GM18517 (cell line): ENCODE data around the gene AMT.
A peak's percentile ranks its signal among the peaks of the same experiment; 100 is the strongest.
"Not testable (repeated sequence)": the region's sequence is repeated elsewhere in the genome, so short reads cannot be mapped to it uniquely, and the experiment has no call there.

ENCODE experiments used
- ATAC-seq: cut with Tn5 transposase; IDR thresholded peaks from one replicate; pipeline ENCODE4 v1.9.1; 2021; ENCODE audit warnings: mild to moderate bottlenecking, moderate library complexity; ENCODE audit not compliant: unreplicated experiment

The AMT gene

DNA sequence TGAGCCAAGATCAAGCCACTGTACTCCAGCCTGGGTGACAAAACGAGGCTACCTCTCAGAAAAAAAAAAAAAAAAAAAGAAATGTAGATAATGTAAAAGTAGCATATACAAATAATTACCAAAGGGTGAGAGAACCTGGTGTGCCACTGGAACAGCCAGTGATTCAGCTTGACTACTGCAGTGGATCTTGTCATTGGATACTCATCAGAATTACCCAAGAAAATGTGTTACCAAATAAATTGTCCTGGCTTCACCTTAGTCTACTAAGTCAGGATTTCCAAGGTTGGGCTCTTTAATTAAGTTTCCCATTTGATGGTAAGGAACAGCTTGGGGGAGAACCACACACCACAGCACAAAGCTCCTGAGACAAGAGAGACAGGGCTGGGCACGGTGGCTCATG, 5.3 kb upstream of the AMT start:
- no peak for ATAC-seq

DNA sequence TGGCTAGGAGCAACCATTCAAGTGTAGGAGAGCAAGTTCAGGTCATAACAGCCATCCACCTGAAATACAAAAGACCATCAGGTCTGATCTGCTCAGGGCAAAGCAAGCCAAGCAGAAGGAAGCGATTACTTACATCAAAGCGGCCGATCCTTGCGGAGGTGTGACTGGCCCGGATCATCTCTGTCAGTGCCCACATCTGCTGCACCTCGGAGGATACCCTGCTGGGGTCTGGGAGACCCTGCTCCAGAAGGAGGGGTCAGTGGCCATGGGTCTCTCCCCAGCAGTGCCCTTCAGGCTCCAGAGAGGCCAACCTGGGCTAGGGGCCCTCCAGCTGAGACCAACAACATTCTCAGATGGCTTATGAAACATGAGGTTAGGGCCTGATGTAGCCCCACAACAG, 2.5 kb upstream of the AMT start:
- no peak for ATAC-seq

DNA sequence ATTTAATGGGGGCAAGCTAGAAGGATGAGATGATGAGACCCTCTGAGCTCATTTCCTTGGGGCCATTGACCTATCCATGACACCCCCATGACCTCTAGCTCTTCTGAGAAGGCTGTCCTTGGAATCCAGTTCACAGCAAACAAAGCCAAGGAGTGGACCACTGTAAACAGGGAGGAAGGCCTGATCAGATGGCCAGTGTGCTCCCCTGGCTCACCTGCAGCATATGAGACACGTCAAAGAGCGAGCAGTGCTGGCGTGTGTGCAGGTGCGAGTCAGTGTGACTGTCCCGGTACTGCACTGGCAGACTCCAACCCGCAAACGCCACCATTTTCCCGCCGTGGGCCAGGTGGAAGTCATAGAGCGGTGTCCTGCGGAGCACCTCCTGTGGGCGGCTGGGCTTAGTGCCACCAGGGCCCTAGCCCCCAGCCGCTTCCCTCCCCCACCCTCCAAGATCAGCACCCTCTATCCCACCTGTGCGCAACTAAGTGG, 339 bp downstream of the AMT start:
- ATAC-seq: no peak

DNA sequence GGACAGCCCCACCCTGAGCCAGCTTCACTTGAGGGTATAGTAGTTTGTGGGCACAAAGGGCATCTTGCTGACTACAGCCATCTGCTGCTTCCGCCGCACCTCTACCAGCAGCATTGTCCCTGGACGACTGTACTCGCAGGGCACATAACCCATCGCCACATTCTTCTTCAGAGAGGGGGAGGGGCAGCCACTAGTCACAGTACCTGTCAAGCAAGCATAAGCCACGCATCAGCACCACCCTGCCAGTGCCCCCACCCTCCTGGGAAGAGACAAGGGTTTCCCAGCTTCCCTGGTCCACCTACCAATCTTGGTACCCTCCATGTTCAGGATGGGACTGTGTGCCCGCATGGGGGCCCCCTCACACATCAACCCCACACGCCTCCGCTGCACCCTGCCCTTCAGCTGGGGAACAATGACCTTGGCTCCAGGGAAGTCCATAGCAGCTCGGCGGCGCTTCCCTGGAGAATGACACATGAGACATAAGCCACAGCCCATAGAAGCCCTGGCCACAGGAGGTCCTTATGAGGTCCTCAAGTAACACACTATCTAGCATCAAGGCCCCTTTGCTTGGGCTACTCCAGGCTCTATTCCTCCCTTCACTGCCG, 4.7 kb downstream of the AMT start:
- ATAC-seq: no peak

DNA sequence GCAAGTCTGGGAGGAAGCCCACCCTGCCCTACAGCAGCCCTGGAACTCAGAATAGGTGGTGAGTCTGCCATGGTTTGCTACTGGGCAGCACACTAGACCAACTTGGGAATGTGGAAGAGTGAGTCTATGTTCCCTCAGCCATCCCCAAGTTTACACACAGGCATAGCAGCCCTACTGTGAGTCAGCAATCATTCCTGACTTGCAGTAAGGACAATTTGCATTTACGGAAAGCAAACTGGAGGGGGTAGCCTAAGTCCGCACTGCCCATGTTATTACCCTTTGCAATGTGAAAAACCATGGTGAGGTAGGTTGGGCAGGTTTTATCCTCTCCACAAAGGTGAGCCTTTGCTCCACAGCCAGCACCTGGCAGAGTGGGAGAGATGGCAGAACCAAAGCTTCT, 5.4 kb downstream of the AMT start:
- ATAC-seq: no peak

DNA sequence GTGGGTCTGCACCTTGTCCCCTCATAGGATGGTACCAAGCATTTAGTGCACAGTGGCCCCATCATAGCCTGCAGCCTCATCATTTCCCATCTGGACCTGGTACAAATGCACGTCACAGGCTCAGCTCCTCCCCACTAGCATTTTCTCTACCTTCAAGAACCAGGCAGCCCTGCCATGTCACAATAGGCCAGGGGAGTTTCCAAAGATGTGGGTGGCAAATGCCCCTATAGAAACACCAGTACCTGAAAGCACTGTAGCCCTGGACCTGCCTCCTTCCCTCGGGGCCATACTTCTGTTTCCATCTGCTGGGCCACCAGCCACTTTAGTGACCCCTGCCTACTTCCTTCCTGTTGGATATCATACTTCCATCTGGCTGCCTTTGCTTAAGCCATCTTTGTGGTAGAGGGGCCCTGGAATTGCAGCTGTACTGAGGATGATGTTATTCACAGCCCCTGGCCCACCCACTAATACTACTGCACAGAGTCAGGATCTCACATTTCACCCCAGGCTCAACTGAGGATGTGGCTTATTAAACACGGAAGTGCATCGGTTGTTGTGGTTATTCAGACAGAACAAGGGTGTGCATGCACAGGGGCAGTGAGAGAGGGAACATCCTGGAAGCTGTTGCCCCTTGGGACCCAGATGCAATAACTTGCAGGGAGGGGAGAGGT, 6.2 kb downstream of the AMT start:
- ATAC-seq: no peak

DNA sequence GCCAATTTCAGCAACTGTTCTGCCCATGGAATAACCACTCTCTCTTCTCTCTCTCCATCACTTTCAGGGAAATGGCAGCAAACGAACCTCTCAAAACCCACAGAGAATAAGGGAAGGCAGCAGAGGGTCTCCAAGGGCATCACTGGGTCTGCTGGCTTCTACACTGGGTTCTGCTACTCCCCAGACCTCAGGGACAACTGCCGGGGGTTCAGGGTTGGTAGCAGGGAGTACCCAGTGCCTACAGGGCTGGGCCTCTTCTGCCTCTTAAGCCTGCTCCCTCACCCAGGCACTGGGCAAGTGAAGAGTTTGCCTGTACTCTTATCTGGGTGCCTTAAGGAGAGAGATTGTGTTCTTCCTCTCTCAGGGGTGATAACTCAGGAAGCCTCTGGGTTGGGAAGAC, 7.5 kb downstream of the AMT start:
- no peak for ATAC-seq

DNA sequence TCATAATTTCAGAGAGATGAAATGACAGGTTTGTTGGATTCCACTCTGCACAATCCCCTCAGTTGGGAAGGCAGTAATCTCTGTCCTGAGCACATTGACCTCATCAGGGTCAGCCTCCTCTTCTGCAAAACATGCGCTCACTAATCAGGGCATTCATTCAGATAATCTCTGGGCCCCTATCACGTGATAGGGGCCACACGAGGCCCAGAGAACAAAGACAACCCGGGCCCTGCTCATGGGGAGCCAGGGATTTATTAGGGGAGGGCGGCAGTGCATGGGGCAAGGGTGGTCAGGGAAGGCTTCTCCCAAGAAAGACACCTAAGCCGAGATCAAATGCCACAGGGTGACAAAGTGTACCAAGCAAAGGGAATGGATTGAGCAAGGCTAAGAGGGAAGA, 8.9 kb downstream of the AMT start:
- ATAC-seq: no peak

DNA sequence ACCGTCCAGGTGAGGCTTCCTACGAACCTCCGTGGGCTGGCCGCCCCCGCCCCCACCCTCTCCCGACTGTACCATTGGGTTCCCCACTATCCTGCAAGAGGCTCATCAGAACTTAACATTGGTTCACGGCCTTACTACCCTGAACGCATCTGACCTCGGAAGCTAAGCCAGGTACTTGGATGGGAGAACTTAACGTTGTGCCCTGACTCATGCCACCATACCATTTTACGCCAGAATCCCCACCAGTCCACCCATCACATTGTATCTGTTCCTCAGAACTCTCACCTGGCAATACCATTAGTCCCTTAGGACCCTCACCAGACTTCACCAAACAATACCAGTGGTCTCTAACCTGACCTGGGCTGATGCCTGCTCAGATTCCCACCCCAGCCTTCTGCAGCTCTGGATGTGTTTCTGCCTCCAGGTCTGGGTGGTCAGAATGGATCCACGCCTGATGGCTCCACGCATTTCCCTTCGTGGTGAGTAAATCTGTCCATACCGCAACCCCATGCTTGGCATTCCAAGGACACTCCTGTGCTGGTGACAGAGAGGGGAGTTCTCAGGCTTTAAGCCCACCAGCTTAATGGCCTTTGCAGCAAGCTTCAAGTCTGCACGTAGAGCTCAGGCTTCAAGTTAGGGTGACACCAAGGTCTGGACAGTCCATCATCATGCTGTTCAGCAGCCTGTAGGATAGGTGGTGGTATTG, 9.5 kb downstream of the AMT start:
- ATAC-seq: no peak

DNA sequence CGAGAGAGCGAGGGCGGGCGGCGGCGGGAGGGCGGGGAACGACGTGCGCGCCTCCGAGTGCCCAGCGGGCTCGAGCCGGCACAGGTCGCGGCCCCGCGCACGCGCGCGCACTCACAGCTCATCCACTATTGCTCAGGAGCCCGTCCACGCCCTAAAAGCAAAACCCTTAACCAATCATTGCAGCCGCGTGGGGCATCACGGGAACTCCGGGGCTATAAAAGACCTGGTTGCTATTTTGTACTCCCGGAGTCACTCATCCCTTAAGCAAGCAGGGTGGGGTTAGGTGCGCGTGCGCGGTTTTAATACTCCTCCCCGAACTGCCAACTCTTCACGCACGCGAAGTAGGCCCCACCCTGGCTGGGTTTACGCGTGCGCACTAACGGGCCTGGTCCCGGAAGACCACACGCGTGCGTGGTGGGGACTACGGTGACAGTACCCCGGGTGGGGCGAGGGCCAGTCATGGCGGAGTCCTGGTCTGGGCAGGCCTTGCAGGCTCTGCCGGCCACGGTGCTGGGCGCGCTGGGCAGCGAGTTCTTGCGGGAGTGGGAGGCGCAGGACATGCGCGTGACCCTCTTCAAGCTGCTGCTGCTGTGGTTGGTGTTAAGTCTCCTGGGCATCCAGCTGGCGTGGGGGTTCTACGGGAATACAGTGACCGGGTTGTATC, 10.2 kb downstream of the AMT start, which contains the start of the genes RHOA and TCTA:
Gene RHOA, minus strand, starts transcription at position 9 of the 664 bp plus-strand sequence. CDS start 36,387 bp downstream, outside the sequence.
Gene TCTA, plus strand, starts transcription at position 456 of the 664 bp plus-strand sequence. Its CDS starts 4 bp downstream, at position 460.
- ATAC-seq: peak; percentile 84

DNA sequence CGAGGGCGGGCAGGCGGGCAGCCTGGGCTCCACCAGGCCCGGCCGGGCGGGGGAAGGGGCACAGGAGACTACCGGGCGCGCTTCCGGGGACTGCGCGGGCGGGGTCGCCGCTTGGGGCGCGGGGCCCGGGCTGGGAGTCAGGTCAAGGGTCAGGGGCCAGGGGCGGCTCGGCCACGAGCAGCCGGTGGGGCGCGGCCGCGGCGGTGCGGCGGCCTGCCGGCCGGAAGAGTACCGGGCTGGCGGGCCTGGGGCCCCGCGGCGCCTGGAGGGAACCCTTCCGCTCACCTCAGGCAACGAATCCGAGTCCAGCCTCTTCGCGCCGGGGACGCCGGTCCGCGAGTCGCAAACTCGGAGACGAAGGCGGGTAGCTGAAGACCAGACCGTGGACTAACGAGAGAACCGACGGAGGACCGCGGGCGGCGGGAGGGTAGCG, 10.7 kb downstream of the AMT start:
- ATAC-seq: peak; percentile 17

DNA sequence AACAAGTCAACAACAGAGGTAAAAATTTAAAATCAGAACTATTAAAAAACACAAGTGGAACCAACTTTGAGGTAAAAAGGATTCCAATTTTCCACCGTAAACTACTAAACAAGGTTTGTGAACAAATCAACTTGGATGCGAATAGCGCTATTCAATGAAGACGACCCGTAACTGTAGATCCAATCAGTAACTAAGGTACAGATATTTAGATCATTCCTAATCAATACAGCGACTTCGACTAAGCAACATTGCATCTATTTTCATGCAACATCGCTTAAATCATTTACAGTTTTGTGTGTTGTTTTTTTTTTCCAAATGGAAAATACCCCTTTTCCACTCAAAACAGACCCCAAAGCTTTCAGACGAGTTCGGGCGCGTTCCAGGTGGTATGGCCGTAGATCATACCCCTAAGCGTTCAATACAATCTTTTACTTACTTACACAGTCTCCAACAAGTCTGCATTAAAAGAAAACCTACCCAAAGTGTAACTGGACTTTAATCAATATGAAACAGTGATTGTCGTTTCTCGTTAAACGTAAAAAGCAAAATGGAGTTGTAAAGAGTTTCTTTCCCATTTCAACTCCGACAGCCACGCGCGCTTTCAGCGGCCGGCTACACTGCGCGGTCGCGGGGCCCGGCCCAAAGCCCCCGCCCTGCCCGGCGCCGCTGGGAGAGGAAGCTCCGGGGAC, 11.3 kb downstream of the AMT start:
- no peak for ATAC-seq

DNA sequence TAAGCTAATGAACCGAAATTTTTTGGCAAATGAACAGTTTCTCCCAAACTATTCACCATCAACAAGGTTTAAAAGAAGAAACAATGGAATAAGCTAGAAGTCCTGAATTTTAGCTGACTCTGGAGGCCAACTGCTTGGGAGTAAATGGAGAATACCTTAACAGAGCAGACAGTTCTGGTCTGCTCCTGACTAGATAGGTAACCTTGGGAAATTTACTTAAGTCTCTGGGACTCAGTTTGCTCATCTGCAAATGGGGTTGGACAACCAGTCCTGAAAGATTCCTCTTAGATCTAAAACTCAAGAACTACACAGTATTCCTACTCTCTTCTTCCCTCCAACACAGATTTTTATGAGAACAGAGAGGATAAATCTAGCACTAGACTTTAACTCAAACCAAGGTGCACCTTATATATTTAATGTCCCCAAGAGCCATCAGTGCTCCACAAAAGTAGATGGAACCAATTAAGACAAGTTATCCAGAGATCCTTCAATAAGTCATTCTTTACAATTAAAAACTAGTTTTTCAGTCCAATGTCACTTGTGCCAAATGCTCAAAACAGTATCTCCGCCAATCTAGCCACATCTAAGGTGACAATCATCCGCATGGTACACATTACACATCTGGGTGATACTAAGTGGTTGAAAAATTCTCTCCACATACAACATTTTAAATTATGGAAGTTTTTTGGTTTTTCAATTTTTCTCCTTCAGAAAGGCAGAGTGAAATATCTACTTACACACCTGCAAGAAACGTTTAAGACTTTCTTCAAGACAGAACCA, 12.0 kb downstream of the AMT start:
- no peak for ATAC-seq

DNA sequence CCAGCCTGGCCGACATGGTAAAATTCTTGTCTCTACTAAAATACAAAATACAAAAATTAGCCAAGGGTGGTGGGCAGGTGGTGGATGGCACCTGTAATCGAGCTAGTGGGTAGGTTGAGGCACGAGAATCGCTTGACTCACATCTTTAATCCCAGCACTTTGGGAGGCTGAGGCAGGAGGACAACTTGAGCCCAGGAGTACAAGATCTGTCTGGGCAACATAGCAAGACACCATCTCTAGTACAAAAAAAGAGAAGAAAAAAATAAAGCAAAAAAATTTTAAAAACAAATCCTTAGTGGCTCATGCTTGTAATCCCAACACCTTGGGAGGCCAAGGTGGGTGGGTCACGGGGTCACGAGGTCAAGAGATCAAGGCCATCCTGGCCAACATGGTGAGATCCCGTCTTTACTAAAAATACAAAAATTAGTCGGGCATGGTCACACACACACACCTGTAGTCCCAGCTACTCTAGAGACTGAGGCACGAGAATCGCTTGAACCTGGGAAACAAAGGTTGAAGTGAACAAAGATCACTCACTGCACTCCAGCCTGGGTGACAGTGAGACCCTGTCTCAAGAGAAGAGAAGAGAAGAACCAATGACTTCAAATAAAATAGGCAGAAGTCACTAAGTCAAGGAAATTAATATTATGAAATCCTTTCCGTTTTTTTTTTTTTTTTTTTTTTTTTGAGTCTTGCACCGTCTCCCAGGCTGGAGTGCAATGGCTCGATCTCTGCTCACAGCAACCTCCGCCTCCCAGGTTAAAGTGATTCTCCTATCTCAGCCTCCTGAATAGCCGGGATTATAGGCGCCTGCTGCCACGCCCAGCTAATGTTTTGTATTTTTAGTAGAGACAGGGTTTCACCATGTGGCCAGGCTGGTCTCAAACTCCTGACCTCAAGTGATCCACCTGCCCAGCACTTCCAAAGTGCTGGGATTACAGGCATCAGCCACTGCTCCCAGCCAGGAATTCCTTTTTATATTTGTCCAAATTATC, 15.4 kb downstream of the AMT start:
- no peak for ATAC-seq

DNA sequence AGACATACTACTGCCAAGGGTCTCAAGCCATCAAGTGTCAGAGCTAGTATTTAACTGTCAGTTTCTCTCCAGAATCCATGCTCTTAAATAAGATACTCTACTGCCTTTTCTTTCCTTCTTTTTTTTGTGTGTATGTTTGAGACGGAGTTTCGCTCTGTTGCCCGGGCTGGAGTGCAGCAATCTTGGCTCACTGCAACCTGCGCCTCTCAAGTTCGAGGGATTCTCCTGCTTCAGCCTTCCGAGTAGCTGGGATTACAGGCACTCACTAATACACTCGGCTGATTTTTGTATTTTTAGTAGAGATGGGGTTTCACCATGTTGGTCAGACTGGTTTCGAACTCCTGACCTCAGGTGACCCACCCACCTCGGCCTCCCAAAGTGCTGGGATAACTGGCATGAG, 16.7 kb downstream of the AMT start:
- not testable (repeated sequence) for ATAC-seq

DNA sequence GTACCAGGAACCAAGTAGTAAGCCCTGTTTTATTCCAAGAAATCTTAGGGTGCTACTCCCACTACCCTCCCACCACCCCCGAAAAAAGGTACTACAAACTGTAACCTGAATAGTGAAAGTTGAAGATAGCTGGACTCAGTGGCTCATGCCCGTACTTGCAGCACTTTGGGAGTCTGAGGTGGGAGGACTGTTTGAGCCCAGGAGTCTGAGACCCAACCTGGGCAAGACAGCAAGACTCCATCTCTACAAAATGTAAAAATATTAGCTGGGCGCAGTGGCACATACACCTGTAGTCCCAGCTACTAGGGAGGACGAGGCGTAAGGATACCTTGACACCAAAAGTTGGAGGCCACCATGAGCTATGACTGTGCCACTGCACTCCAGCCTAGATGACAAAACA, 18.4 kb downstream of the AMT start:
- no peak for ATAC-seq

DNA sequence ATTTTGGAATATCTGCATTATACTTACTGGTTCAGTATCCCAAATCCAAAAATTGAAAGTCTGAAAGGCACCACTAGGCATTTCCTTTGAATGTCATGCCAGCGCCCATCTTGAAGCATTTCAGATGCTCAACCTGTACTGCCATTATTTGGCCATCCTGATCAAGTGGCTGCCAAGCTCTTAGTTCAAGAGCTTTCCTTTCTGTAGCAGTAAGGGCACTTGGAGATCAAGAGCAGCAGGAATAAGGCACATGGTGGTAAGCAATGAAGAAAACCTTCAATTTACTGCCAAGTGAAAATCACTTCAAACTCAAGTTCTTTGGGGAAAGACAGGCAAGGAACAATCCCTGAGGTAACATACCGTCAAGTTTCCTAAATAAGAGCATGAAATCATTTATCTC, 20.5 kb downstream of the AMT start:
- ATAC-seq: no peak

DNA sequence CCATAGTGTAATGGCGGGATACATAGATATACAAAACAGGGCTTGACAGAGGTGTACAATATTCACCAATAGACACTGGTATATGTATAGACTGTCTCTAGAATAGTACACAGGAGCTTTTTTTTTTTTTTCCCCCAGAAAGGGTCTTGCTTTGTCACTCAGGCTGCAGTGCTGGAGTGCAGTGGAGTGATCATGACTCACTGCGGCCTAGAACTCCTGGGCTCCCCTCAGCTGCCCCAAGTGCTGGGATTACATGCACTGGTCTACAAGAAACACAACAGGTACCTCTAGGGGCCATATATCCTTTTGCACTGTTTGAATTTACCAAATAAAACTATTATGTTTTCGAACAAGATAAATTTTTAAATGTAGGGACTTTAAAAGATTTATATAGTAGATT, 22.8 kb downstream of the AMT start:
- ATAC-seq: no peak

DNA sequence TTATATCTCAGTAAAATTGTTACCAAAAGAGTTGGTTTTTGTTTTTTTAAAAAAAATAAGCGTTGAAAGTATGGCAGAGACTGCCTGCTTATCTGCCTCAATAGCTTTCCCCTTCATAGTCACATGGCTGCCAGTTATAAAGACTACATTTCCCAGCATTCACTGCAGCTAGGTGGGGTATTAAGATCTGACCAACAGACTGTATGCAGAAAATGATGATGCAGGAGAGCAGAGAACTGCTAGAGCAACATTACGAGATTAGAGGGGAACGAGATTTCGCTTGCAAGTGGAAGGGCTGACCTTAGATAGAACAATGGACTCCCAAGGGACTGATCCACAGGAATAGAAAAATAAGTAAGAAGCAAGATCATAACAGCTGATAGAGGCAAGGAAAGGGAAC, 24.8 kb downstream of the AMT start:
- no peak for ATAC-seq
